SK-N-SH (cell line): Measurements from ENCODE around the gene TUFT1. TPM values are rescaled to one million over a fixed set of nuclear protein-coding genes. Genes with fewer than 3 reads are reported as not detected.

Experiments
- CTCF ChIA-PET: fragments of 300-600, 350-600 bp; formaldehyde crosslinking; extraction: SDS; loops from one replicate; lab custom pipeline; 2021; lab: Yijun Ruan, JAX
- POLR2A ChIA-PET: fragments of 350-600 bp; sonication (Branson Sonifier 250); formaldehyde crosslinking; extraction: SDS; loops from one replicate; lab custom pipeline; 2020; ENCODE audit warnings: antibody characterized with exemption, inconsistent platforms; lab: Yijun Ruan, JAX
- DNase-seq: peaks from one replicate; pipeline ENCODE4 v3.0.0; 2012
- H2AFZ ChIP-seq: fragments of 200-600 bp; sonication (generic); 2 replicates; pipeline ENCODE4 v1.8.1; 2016; ENCODE audit warnings: antibody characterized with exemption, mild to moderate bottlenecking, low read depth
- H3F3A ChIP-seq: fragments of 200-600 bp; sonication (generic); replicated peaks from 2 replicates; pipeline ENCODE3; 2016; ENCODE audit warnings: antibody characterized with exemption, mild to moderate bottlenecking; ENCODE audit not compliant: insufficient read depth
- H3K27ac ChIP-seq, 2 experiments: fragments of 200-500 bp in 1 of 2; fragments of 200-600 bp in 1 of 2; sonication (Bioruptor generic) in 1 of 2; sonication (generic), shearing (Covaris generic) in 1 of 2; 2 replicates each; pipeline versions ENCODE4 v1.5.1 to v1.6.1; 2014 to 2016; ENCODE audit warnings: low read depth in 2 of 2, inconsistent platforms in 1 of 2, low read length in 1 of 2, mild to moderate bottlenecking in 1 of 2, mixed read lengths in 1 of 2
- H3K27me3 ChIP-seq: fragments of 200-600 bp; sonication (generic), shearing (Covaris generic); 2 replicates; pipeline ENCODE4 v1.6.1; 2016; ENCODE audit warnings: mixed run types; ENCODE audit not compliant: insufficient read depth
- H3K36me3 ChIP-seq, 2 experiments: fragments of 200-500 bp in 1 of 2; fragments of 200-600 bp in 1 of 2; sonication (Bioruptor generic) in 1 of 2; sonication (generic) in 1 of 2; replicated peaks in 1 of 2; 2 replicates each; pipeline versions ENCODE3 to v1.5.1; 2014 to 2016; ENCODE audit warnings: low read length in 1 of 2, mild to moderate bottlenecking in 1 of 2; ENCODE audit not compliant: insufficient read depth in 2 of 2, control insufficient read depth in 1 of 2
- H3K4me1 ChIP-seq, 2 experiments: fragments of 200-500 bp in 1 of 2; fragments of 200-600 bp in 1 of 2; sonication (Bioruptor generic) in 1 of 2; sonication (generic), shearing (Covaris generic) in 1 of 2; 2 replicates each; pipeline versions ENCODE4 v1.5.1 to v1.6.1; 2014 to 2016; ENCODE audit warnings: low read depth in 1 of 2, low read length in 1 of 2, mixed run types in 1 of 2; ENCODE audit not compliant: insufficient read depth in 2 of 2, control insufficient read depth in 1 of 2
- H3K4me2 ChIP-seq: fragments of 200-600 bp; sonication (generic), shearing (Covaris generic); 2 replicates; pipeline ENCODE4 v1.6.1; 2017; ENCODE audit warnings: mixed run types
- H3K4me3 ChIP-seq, 2 experiments: fragments of 200-500 bp in 1 of 2; fragments of 200-600 bp in 1 of 2; sonication (Bioruptor generic) in 1 of 2; sonication (generic), shearing (Covaris generic) in 1 of 2; 2 replicates each; pipeline versions ENCODE4 v1.5.1 to v1.8.1; 2014 to 2016; ENCODE audit warnings: low read depth in 2 of 2, inconsistent platforms in 1 of 2, low read length in 1 of 2, mild to moderate bottlenecking in 1 of 2, mixed read lengths in 1 of 2, moderate library complexity in 1 of 2
- H3K79me2 ChIP-seq: fragments of 200-600 bp; sonication (generic); 2 replicates; pipeline ENCODE4 v1.8.1; 2017; ENCODE audit warnings: mild to moderate bottlenecking; ENCODE audit not compliant: insufficient read depth
- H3K9ac ChIP-seq: fragments of 200-600 bp; sonication (generic); 2 replicates; pipeline ENCODE4 v1.6.1; 2017; ENCODE audit warnings: mixed run types
- H3K9me2 ChIP-seq: fragments of 200-600 bp; sonication (generic); 2 replicates; pipeline ENCODE4 v1.6.1; 2017; ENCODE audit warnings: mixed run types
- H3K9me3 ChIP-seq: fragments of 200-600 bp; sonication (generic); 2 replicates; pipeline ENCODE4 v1.6.1; 2017; ENCODE audit warnings: mixed run types, mild to moderate bottlenecking, moderate library complexity
- H4K20me1 ChIP-seq: fragments of 200-600 bp; sonication (generic); 2 replicates; pipeline ENCODE4 v1.6.1; 2017; ENCODE audit warnings: mild to moderate bottlenecking, mixed run types; ENCODE audit not compliant: insufficient read depth
- CTCF ChIP-seq: fragments of 200-600 bp; sonication (generic); IDR thresholded peaks from 2 replicates; pipeline ENCODE4 v1.6.1; 2017; ENCODE audit warnings: antibody characterized with exemption, mild to moderate bottlenecking, moderate library complexity
- ELF1 ChIP-seq: IDR thresholded peaks from 2 replicates; pipeline ENCODE4 v1.4.0; 2012
- EP300 ChIP-seq, 2 experiments: IDR thresholded peaks; 2 replicates each; pipeline versions ENCODE4 v1.4.0 to v1.6.1; 2012; ENCODE audit warnings: borderline replicate concordance in 1 of 2, low read depth in 1 of 2, low read length in 1 of 2
- EZH2phosphoT487 ChIP-seq: fragments of 200-600 bp; sonication (generic); IDR thresholded peaks from 2 replicates; pipeline ENCODE4 v1.6.1; 2017; ENCODE audit warnings: low read depth, mixed run types, mild to moderate bottlenecking, antibody characterized with exemption, moderate library complexity, borderline replicate concordance
- FOXJ3 ChIP-seq: sonication (generic); formaldehyde crosslinking; IDR thresholded peaks from 2 replicates; pipeline ENCODE4 v1.5.1; 2020; ENCODE audit warnings: mild to moderate bottlenecking, missing genetic modification reagents
- GABPA ChIP-seq: IDR thresholded peaks from 2 replicates; pipeline ENCODE4 v1.4.0; 2012; ENCODE audit warnings: low read depth, mild to moderate bottlenecking
- IRF3 ChIP-seq: fragments of 150-350 bp; IDR thresholded peaks from 2 replicates; pipeline ENCODE4 v1.6.1; 2016; ENCODE audit warnings: mild to moderate bottlenecking, low read depth, low read length
- JUND ChIP-seq: IDR thresholded peaks from 2 replicates; pipeline ENCODE4 v1.4.0; 2012
- MAX ChIP-seq: IDR thresholded peaks from 2 replicates; pipeline ENCODE4 v1.4.0; 2012; ENCODE audit warnings: low read depth
- NFIC ChIP-seq: IDR thresholded peaks from 2 replicates; pipeline ENCODE4 v1.4.0; 2012; ENCODE audit warnings: borderline replicate concordance
- POLR2AphosphoS5 ChIP-seq: IDR thresholded peaks from 2 replicates; pipeline ENCODE4 v1.6.1; 2012; ENCODE audit warnings: low read depth, low read length
- RAD21 ChIP-seq: IDR thresholded peaks from 2 replicates; pipeline ENCODE4 v1.6.1; 2012; ENCODE audit warnings: mild to moderate bottlenecking, low read length
- RCOR1 ChIP-seq: fragments of 150-350 bp; IDR thresholded peaks from 2 replicates; pipeline ENCODE4 v1.6.1; 2017; ENCODE audit warnings: antibody characterized with exemption, low read length
- SIN3A ChIP-seq: IDR thresholded peaks from 2 replicates; pipeline ENCODE4 v1.6.1; 2012; ENCODE audit warnings: low read depth, mild to moderate bottlenecking, low read length, moderate library complexity, borderline replicate concordance
- SMC3 ChIP-seq: IDR thresholded peaks from 2 replicates; pipeline ENCODE4 v1.6.1; 2012; ENCODE audit warnings: low read depth, low read length, improper control_type of control experiment
- TAF1 ChIP-seq: IDR thresholded peaks from 2 replicates; pipeline ENCODE4 v1.6.1; 2012; ENCODE audit warnings: low read depth, mild to moderate bottlenecking, low read length, moderate library complexity, borderline replicate concordance
- TEAD4 ChIP-seq: IDR thresholded peaks from 2 replicates; pipeline ENCODE4 v1.4.0; 2012; ENCODE audit warnings: mild to moderate bottlenecking, borderline replicate concordance; ENCODE audit not compliant: insufficient read depth
- USF2 ChIP-seq: fragments of 150-350 bp; IDR thresholded peaks from 2 replicates; pipeline ENCODE4 v1.6.1; 2017; ENCODE audit warnings: antibody characterized with exemption, low read length, low read depth, borderline replicate concordance
- YY1 ChIP-seq: IDR thresholded peaks from 2 replicates; pipeline ENCODE4 v1.4.0; 2012; ENCODE audit warnings: low read depth, mild to moderate bottlenecking
- ZBTB33 ChIP-seq: IDR thresholded peaks from 2 replicates; pipeline ENCODE4 v1.4.0; 2012; ENCODE audit warnings: low read depth, borderline replicate concordance
- WGBS: methylation state at CpG from one replicate; pipeline ENCODE4 v1.1.6; 2017; ENCODE audit warnings: low lambda C conversion rate; 5-methylcytosine and 5-hydroxymethylcytosine counted together
- polyA plus RNA-seq, 3 experiments: library from polyadenylated mRNA; depleted of rRNA; stranded (reverse); fragments of >200 nt; gene quantifications; 2 replicates each; pipeline ENCODE4 v1.2.3, GENCODE V29; 2012

The TUFT1 gene
- polyA plus RNA-seq, 1 of the 3 experiments (the other 2 are of a cell fraction) = 20.6 TPM

GRCh38 chr1:151584278-151584677, 44.2 kb downstream of the TUFT1 start:
- Histone ChIP-seq H3K79me2 (no peaks in the 10 kb centered on the region), H3K27ac (no peak overlapping the region), H3K4me3 (no peak overlapping the region), H3K27me3 (no peaks in the 10 kb centered on the region), H4K20me1 (no peaks in the 10 kb centered on the region), H3K9ac (no peak overlapping the region), H3K4me2 (no peak overlapping the region), H3K4me1 (no peaks in the 10 kb centered on the region; a peak in 1 of 4 replicates), H2AFZ (no peak overlapping the region), H3F3A (no peaks in the 10 kb centered on the region), H3K36me3 (peaks cover 11 to 43% of the 10 kb centered on the region in 2 experiments), H3K9me2 (no peaks in the 10 kb centered on the region), H3K9me3 (no peaks in the 10 kb centered on the region)
- 68% methylated on average over 6 of the region's 6 CpGs for WGBS
- no peak for DNase-seq
- no peak for TF ChIP-seq YY1
- TF ChIP-seq SIN3A = no peak
- TF ChIP-seq IRF3 = no peak
- no peak for TF ChIP-seq TEAD4
- no peak for TF ChIP-seq GABPA
- no peak for TF ChIP-seq NFIC
- TF ChIP-seq RAD21 = no peak
- TF ChIP-seq TAF1 = no peak
- TF ChIP-seq POLR2AphosphoS5 = no peak
- TF ChIP-seq USF2 = no peak
- no peak for TF ChIP-seq EZH2phosphoT487
- no peak for TF ChIP-seq FOXJ3 (CRISPR knock-in tag)
- no peak for TF ChIP-seq ZBTB33
- TF ChIP-seq JUND = no peak
- no peak for TF ChIP-seq CTCF
- no peak for TF ChIP-seq ELF1
- no peak for TF ChIP-seq EP300 (IDR thresholded peaks at IDR 0.05; ENCODE audit: borderline replicate concordance in 1 of 2, low read depth in 1 of 2, low read length in 1 of 2)
- no peak for TF ChIP-seq SMC3
- TF ChIP-seq MAX = no peak
- TF ChIP-seq RCOR1 = no peak
- ChIA-PET POLR2A (no interaction called here), CTCF (interaction anchor here (3.4 kb wide), 1 partner anchor 10 kb away, joined by 34 read pairs; no protein-coding TSS in a partner anchor)
